Mesothelial cell of epicardium (in vitro differentiated cells): ENCODE measurements around the gene BTK. TPM values are rescaled to one million over a fixed set of nuclear protein-coding genes. Genes with fewer than 3 reads are reported as not detected.

ENCODE experiments used
- DNase-seq, 2 experiments: peaks; one replicate each; pipeline ENCODE4 v3.0.0; 2021; ENCODE audit warnings: low spot score in 2 of 2; ENCODE audit not compliant: unreplicated experiment in 2 of 2
- H3K27ac Mint-ChIP-seq: 2 replicates; pipeline ENCODE4 v1.8.0; 2021; ENCODE audit warnings: mixed read lengths
- H3K27me3 Mint-ChIP-seq: 2 replicates; pipeline ENCODE4 v1.8.0; 2021; ENCODE audit warnings: low read depth, mixed read lengths
- H3K36me3 Mint-ChIP-seq: 2 replicates; pipeline ENCODE4 v1.8.0; 2021; ENCODE audit warnings: mixed read lengths
- H3K4me1 Mint-ChIP-seq: 2 replicates; pipeline ENCODE4 v1.8.0; 2021; ENCODE audit warnings: mixed read lengths
- H3K4me3 Mint-ChIP-seq: 2 replicates; pipeline ENCODE4 v1.8.0; 2021; ENCODE audit warnings: mild to moderate bottlenecking, moderate library complexity, mixed read lengths
- H3K9me3 Mint-ChIP-seq: 2 replicates; pipeline ENCODE4 v1.8.0; 2021; ENCODE audit warnings: mixed read lengths
- total RNA-seq: library from RNA; stranded (reverse); gene quantifications from 3 replicates; pipeline ENCODE4 v1.2.1, GENCODE V29; 2021
- TF ChIP-seq, protein P1 (sequence below): fragments of 200-600 bp; sonication (generic); IDR thresholded peaks from one replicate; pipeline ENCODE4 v1.5.0; 2021; ENCODE audit warnings: antibody characterized with exemption; ENCODE audit not compliant: unreplicated experiment

Gene BTK
- total RNA-seq, result 0.07 to 0.42 TPM (median 0.20 TPM) in 3 replicates

DNA sequence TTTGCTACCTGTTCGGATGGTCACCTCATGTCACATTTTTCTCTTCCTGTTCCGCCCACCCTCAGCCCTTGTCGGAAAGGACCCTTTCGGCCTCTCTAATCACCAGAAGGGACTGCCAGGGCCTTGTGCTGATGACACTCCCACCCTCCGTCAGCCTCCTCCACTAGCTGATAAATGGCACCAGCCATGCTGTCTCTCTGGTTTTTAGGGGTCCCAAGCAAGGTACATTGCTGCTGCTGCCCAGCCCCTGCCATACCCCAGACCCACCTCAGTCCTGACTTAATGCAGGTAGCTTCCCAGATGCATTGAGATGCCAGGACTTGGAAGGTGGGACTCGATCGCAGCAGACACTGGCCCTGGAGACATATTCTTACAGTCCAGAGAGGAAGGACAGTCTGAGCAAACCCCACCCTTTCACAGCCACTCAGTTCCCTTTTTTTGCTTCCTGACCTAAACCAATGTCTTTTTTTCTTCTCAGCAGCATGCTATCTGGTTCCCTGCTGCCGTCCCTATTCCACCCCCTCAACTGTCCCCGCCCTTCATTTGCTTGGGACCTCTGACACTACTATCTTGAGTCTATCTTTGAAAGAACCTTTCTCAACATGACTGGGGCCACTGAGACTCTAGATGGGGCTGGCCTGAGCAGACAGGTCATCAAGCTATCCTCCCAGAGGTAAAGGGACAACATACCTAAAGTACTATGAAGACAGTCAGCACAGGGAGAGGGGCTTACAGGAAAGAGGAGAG is at the start of gene BTK:
BTK (minus strand) TSS at position 397 of the 747 bp plus-strand sequence. CDS start 10,907 bp downstream, outside the sequence.
- no peaks in the 10 kb centered on the region for H3K36me3 Mint-ChIP-seq
- no peak for DNase-seq
- H3K9me3 Mint-ChIP-seq, result peaks cover 10% of the 10 kb centered on the region

DNA sequence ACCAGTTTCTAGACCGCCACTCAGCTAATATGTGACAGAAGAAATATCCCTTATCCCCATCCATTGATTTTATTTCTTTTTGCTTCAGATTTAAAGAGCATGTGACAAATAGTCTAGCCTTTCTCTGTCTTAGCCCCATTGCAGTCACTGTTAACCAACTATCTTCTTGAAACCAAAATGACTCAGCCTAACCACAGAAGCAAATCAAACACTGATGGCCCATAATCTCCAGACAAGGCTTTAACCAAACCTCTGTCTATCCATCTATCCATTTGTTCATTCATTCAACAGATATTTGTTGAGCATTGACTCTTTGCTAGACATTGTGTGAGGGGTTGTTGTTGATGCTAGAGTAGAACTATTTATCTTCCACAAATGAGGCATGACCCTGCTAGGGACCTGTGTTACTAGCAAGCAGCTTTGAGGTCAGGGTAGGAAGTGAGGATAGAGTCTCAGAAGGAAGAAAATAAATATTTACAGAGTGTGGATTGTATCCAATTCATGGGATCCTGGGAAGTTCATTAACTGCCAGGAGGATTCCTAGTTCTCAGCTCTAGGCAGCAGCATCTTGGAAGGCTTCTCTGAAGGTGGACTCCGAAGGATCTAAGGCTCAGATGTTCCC is 44.6 kb upstream of the BTK start:
- TF ChIP-seq, protein P1, sequence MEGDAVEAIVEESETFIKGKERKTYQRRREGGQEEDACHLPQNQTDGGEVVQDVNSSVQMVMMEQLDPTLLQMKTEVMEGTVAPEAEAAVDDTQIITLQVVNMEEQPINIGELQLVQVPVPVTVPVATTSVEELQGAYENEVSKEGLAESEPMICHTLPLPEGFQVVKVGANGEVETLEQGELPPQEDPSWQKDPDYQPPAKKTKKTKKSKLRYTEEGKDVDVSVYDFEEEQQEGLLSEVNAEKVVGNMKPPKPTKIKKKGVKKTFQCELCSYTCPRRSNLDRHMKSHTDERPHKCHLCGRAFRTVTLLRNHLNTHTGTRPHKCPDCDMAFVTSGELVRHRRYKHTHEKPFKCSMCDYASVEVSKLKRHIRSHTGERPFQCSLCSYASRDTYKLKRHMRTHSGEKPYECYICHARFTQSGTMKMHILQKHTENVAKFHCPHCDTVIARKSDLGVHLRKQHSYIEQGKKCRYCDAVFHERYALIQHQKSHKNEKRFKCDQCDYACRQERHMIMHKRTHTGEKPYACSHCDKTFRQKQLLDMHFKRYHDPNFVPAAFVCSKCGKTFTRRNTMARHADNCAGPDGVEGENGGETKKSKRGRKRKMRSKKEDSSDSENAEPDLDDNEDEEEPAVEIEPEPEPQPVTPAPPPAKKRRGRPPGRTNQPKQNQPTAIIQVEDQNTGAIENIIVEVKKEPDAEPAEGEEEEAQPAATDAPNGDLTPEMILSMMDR, result no peak
- Mint-ChIP-seq H3K27ac (no peak overlapping the region), H3K4me1 (no peaks in the 10 kb centered on the region)

More for the DNA sequence above, at the start of gene BTK:
- Mint-ChIP-seq H3K4me1 (peaks cover 3% of the 10 kb centered on the region), H3K27ac (no peak within 1 kb of the TSS), H3K27me3 (no peaks in the 10 kb centered on the region), H3K4me3 (no peak within 1 kb of the TSS)
- TF ChIP-seq, protein P1, result no peak

DNA sequence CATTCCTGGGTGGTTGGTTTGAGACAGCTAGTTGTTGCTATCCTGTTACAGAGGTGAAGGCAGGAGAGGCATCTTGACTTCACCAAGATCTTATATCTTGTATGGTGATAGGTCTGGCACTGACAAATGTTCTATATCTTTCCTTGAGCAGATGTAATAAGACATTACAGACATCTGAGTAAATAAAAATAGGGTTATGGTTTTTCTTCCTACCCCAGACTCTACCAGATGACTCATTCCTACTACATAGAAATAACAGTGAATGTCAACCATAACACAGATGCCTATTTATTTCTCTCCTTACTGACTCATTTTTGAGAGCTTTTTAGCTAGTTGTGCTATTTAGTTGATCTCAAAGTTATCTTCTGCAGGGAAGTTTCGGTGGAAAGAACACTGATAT is 43.9 kb upstream of the BTK start:
- Mint-ChIP-seq H3K4me1 (no peaks in the 10 kb centered on the region), H3K9me3 (peaks cover 35% of the 10 kb centered on the region), H3K4me3 (no peak overlapping the region)

More for the DNA sequence above, 44.6 kb upstream of the BTK start:
- no peaks in the 10 kb centered on the region for H3K27me3 Mint-ChIP-seq
- DNase-seq, result no peak
- no peak overlapping the region for H3K4me3 Mint-ChIP-seq
- H3K36me3 Mint-ChIP-seq, result peaks cover 37% of the 10 kb centered on the region
- peaks cover 32% of the 10 kb centered on the region for H3K9me3 Mint-ChIP-seq

DNA sequence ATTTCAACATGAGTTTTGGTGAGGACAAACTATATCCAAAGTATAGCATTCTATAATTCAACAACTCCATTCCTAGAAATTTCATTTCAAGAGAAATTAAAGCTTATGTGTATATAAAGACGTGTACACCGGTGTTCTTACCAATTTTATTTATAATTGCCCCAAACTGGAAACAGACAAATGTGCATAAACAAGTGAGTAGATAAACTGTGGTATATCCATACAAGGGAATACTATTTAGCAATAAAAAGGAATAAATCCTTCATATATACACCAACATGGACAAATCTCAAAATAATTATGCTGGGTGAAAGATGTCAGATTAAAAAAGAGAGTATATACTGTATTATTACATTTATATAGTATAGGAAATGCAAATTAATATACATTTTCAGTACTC is 42.0 kb upstream of the BTK start:
- H3K9me3 Mint-ChIP-seq, result peaks cover 35% of the 10 kb centered on the region
- no peaks in the 10 kb centered on the region for H3K27me3 Mint-ChIP-seq
- DNase-seq, result no peak
- TF ChIP-seq, protein P1, result no peak
- H3K4me1 Mint-ChIP-seq, result no peaks in the 10 kb centered on the region
- H3K27ac Mint-ChIP-seq, result no peak overlapping the region
- H3K36me3 Mint-ChIP-seq, result peaks cover 37% of the 10 kb centered on the region
- no peak overlapping the region for H3K4me3 Mint-ChIP-seq

More for the DNA sequence above, 43.9 kb upstream of the BTK start:
- no peak for DNase-seq
- Mint-ChIP-seq H3K27me3 (no peaks in the 10 kb centered on the region), H3K36me3 (peaks cover 36% of the 10 kb centered on the region), H3K27ac (no peak overlapping the region)
- TF ChIP-seq, protein P1, result no peak

DNA sequence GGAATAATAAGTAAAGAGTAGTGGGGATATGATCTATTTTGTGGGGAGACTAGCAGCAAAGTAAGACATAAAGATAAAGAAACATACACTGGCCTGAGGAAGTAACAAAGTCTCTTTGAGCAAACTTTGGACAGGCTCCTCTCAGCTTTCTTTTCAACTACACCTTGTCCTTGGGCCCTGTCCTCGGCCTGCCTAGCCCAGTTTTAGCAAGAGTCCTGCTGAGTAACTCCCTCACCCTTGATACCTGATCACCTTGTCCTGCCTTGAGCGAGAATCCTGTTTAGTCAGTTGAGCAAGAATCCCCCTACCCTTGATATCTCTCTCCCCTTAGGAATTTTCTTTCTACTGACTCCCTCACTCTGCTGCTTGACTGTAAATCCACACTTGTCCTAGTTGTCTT is 33.5 kb upstream of the BTK start:
- Mint-ChIP-seq H3K36me3 (peaks cover 12% of the 10 kb centered on the region), H3K4me1 (peaks cover 45% of the 10 kb centered on the region), H3K27ac (peak overlapping the region; percentile 92), H3K9me3 (peaks cover 19% of the 10 kb centered on the region), H3K4me3 (peak overlapping the region; percentile 92), H3K27me3 (no peaks in the 10 kb centered on the region)
- no peak for DNase-seq
- TF ChIP-seq, protein P1, result no peak
